ENCODE results near the gene DDX49. TPM values are rescaled to one million over a fixed set of nuclear protein-coding genes. Genes with fewer than 3 reads are reported as not detected.
"Not testable (repeated sequence)": the region's sequence is repeated elsewhere in the genome, so short reads cannot be mapped to it uniquely, and the experiment has no call there.

Gene DDX49
- total and polyA plus RNA-seq, 11 donors = 14.3 to 56.9 (median 27.3) TPM

- no peak for ATAC-seq
- no peak for TF ChIP-seq POLR2A (IDR thresholded peaks at IDR 0.05)
- TF ChIP-seq, protein P1, sequence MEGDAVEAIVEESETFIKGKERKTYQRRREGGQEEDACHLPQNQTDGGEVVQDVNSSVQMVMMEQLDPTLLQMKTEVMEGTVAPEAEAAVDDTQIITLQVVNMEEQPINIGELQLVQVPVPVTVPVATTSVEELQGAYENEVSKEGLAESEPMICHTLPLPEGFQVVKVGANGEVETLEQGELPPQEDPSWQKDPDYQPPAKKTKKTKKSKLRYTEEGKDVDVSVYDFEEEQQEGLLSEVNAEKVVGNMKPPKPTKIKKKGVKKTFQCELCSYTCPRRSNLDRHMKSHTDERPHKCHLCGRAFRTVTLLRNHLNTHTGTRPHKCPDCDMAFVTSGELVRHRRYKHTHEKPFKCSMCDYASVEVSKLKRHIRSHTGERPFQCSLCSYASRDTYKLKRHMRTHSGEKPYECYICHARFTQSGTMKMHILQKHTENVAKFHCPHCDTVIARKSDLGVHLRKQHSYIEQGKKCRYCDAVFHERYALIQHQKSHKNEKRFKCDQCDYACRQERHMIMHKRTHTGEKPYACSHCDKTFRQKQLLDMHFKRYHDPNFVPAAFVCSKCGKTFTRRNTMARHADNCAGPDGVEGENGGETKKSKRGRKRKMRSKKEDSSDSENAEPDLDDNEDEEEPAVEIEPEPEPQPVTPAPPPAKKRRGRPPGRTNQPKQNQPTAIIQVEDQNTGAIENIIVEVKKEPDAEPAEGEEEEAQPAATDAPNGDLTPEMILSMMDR (IDR thresholded peaks at IDR 0.05) = no peak
- WGBS, 4 donors = 89 to 97% (median 92%) methylated on average over 4 to 5 of the region's 5 CpGs
- Histone ChIP-seq H3K4me3 (no peak overlapping the region), H3K27ac (no peak overlapping the region), H3K4me1 (peaks cover 0 to 34% (median 14%) of the 10 kb centered on the region in 12 donors), H3K27me3 (no peaks in the 10 kb centered on the region), H3K9me3 (no peaks in the 10 kb centered on the region), H3K36me3 (peaks cover 0 to 67% (median 22%) of the 10 kb centered on the region in 9 donors)
- no peak for DNase-seq
- intact Hi-C loops (cut with DNase I) = no loop called here
Observed at GRCh38 chr19:18913466-18913865, 6.0 kb upstream of the DDX49 start.

DNA sequence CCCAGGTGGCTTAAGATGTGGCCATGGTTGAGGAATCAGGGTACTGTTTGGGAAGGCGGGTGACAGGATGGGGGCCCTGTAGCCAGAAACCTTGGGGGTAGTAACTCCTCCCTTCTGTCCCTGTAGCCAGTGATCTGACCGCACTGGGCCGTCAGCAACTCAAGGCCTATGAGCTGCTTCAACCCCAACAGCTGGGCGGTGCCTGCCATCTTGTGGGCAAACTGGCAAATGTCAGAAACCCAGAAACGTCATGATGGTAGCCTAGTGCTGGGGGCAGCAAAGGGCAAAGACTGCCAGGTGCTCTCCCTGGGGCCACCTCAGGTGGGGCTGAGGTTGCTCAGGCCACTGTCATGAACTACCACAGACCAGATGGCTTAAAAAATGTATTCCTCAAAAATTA, 3.9 kb upstream of the DDX49 start:
- Histone ChIP-seq H3K27ac (no peak overlapping the region), H3K4me1 (peaks cover 6 to 43% (median 22%) of the 10 kb centered on the region in 12 donors), H3K9me3 (no peaks in the 10 kb centered on the region), H3K27me3 (no peaks in the 10 kb centered on the region), H3K4me3 (no peak overlapping the region), H3K36me3 (peaks cover 0 to 46% (median 22%) of the 10 kb centered on the region in 9 donors)
- no peak for TF ChIP-seq POLR2A (IDR thresholded peaks at IDR 0.05)
- TF ChIP-seq, protein P1 (IDR thresholded peaks at IDR 0.05) = peak in 7 of 12 donors; percentile 15 to 47 (median 26)
- no peak for DNase-seq
- intact Hi-C loops (cut with DNase I) = no loop called here
- no peak for ATAC-seq
- 30 to 64% (median 61%) methylated on average over 2 to 5 of the region's 5 CpGs for WGBS, 4 donors

DNA sequence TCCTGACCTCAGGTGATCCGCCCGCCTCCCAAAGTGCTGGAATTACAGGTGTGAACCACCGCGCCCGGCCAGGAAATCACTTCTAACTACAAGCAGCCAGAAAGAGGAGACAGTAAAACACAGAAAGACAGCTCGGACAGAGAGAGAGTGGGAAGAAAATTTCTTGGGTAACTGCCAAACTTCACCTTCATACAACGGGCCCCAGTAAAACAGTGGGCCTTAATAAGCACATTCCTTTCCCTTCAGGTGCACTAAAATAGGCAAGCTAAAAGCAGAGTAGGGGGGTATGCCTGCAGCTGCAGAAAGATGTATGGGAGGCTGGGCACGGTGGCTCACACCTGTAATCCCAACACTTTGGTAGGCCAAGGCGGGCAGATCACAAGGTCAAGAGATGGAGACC, 1.9 kb upstream of the DDX49 start:
- H3K9me3 ChIP-seq; DNase-seq; H3K27ac ChIP-seq; ATAC-seq; H3K27me3 ChIP-seq; intact Hi-C loops (cut with DNase I): not testable (repeated sequence)
- Histone ChIP-seq H3K4me3 (peak overlapping the region in 4 of 12 donors; percentile 66 to 97 (median 83)), H3K4me1 (peaks cover 6 to 47% (median 25%) of the 10 kb centered on the region in 12 donors), H3K36me3 (peaks cover 0 to 46% (median 27%) of the 10 kb centered on the region in 9 donors)
- WGBS, 4 donors = 80 to 88% (median 85%) methylated on average over 9 of the region's 9 CpGs

GRCh38 chr19:18919900-18920214, 342 bp downstream of the DDX49 start:
- Histone ChIP-seq H3K4me3 (peak overlapping the region; percentile 62 to 100 (median 87)), H3K27me3 (no peaks in the 10 kb centered on the region), H3K36me3 (peaks cover 0 to 46% (median 41%) of the 10 kb centered on the region in 9 donors), H3K4me1 (peaks cover 6 to 46% (median 25%) of the 10 kb centered on the region in 12 donors), H3K27ac (peak overlapping the region in 11 of 12 donors; percentile 27 to 92 (median 70)), H3K9me3 (no peaks in the 10 kb centered on the region)
- DNase-seq (no peak), ATAC-seq (no peak)
- intact Hi-C loops (cut with DNase I) = loop anchor here in 1 of 10 donors (2.0 kb wide), 1 partner anchor 21 kb away; the partner anchor contains the start of gene HOMER3
- 0 to 2% (median 1%) methylated on average over 15 of the region's 15 CpGs for WGBS, 4 donors
- TF ChIP-seq POLR2A (IDR thresholded peaks at IDR 0.05) = no peak
- TF ChIP-seq, protein P1 (IDR thresholded peaks at IDR 0.05) = no peak

DNA sequence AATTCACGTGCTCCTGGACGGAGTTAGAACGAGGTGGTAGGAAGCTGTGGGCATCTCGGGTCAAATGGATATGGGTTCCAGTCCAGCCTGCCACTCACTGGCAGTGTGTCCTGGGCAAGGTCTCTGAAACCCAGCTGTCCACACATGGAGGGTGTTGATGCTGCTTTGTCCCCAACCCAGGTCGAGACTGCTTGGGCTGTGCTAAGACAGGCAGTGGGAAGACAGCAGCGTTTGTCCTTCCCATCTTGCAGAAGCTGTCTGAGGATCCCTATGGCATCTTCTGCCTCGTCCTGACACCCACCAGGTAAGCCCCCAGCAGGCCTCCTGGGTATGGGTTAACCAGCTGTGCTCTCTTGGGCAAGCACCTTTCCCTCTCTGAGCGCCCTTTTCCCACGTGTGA, 885 bp downstream of the DDX49 start:
- H3K27ac ChIP-seq = no peak overlapping the region
- intact Hi-C loops (cut with DNase I) = no loop called here
- H3K9me3 ChIP-seq = no peaks in the 10 kb centered on the region
- no peaks in the 10 kb centered on the region for H3K27me3 ChIP-seq
- ATAC-seq (no peak), DNase-seq (peak in 1 of 5 donors; percentile 19)
- TF ChIP-seq POLR2A (IDR thresholded peaks at IDR 0.05) = no peak
- TF ChIP-seq, protein P1 (IDR thresholded peaks at IDR 0.05) = no peak
- peaks cover 0 to 47% (median 43%) of the 10 kb centered on the region in 9 donors for H3K36me3 ChIP-seq
- H3K4me1 ChIP-seq = peaks cover 6 to 41% (median 25%) of the 10 kb centered on the region in 12 donors
- 50 to 58% (median 55%) methylated on average over 9 of the region's 9 CpGs for WGBS, 4 donors
- H3K4me3 ChIP-seq = peak overlapping the region in 11 of 12 donors; percentile 66 to 100 (median 87)
